Loucy (cell line): Measurements from ENCODE around the gene SON.
"Not testable (repeated sequence)": the region's sequence is repeated elsewhere in the genome, so short reads cannot be mapped to it uniquely, and the experiment has no call there.

Source experiments
- H2AFZ ChIP-seq: fragments of 200-600 bp; sonication (generic); 2 replicates; pipeline ENCODE4 v1.6.0; 2016; ENCODE audit warnings: antibody characterized with exemption, mild to moderate bottlenecking, low read length, moderate library complexity
- H3F3A ChIP-seq: fragments of 200-600 bp; 2 replicates; pipeline ENCODE4 v1.6.0; 2016; ENCODE audit warnings: antibody characterized with exemption, low read depth, mild to moderate bottlenecking
- H3K27me3 ChIP-seq: fragments of 200-600 bp; sonication (generic); 2 replicates; pipeline ENCODE4 v1.6.1; 2014; ENCODE audit warnings: low read length, mild to moderate bottlenecking; ENCODE audit not compliant: insufficient read depth, poor library complexity, severe bottlenecking
- H3K36me3 ChIP-seq: fragments of 200-600 bp; sonication (generic); 2 replicates; pipeline ENCODE4 v1.6.1; 2016; ENCODE audit warnings: low read length; ENCODE audit not compliant: insufficient read depth
- H3K4me1 ChIP-seq: fragments of 200-600 bp; sonication (generic); 2 replicates; pipeline ENCODE4 v1.5.1; 2014; ENCODE audit warnings: low read length, mild to moderate bottlenecking; ENCODE audit not compliant: insufficient read depth, poor library complexity, severe bottlenecking
- H3K4me2 ChIP-seq: fragments of 200-600 bp; sonication (generic); 2 replicates; pipeline ENCODE4 v1.6.0; 2014; ENCODE audit warnings: antibody characterized with exemption, low read length, low read depth, mild to moderate bottlenecking; ENCODE audit not compliant: poor library complexity, severe bottlenecking
- H3K4me3 ChIP-seq: fragments of 200-600 bp; sonication (generic); 2 replicates; pipeline ENCODE4 v1.5.1; 2014; ENCODE audit warnings: low read length, mild to moderate bottlenecking, mixed read lengths; ENCODE audit not compliant: poor library complexity, severe bottlenecking
- H3K79me2 ChIP-seq: fragments of 200-600 bp; sonication (generic); 2 replicates; pipeline ENCODE4 v1.6.1; 2014; ENCODE audit warnings: low read length; ENCODE audit not compliant: insufficient read depth
- H3K9ac ChIP-seq: fragments of 200-600 bp; sonication (generic); 2 replicates; pipeline ENCODE4 v1.6.0; 2014; ENCODE audit warnings: mild to moderate bottlenecking, low read depth, low read length, moderate library complexity; ENCODE audit not compliant: poor library complexity, severe bottlenecking
- H3K9me2 ChIP-seq: fragments of 200-600 bp; sonication (generic); replicated peaks from 2 replicates; pipeline ENCODE4 v1.6.1; 2016; ENCODE audit warnings: low read depth, low read length, mixed read lengths
- H3K9me3 ChIP-seq: fragments of 200-600 bp; sonication (generic); 2 replicates; pipeline ENCODE4 v1.6.1; 2014; ENCODE audit warnings: mild to moderate bottlenecking, antibody characterized with exemption, low read length, low read depth; ENCODE audit not compliant: insufficient read depth
- H4K20me1 ChIP-seq: fragments of 200-600 bp; sonication (generic); 2 replicates; pipeline ENCODE4 v1.6.0; 2014; ENCODE audit warnings: antibody characterized with exemption, low read length, mild to moderate bottlenecking; ENCODE audit not compliant: insufficient read depth, poor library complexity, severe bottlenecking
- EZH2phosphoT487 ChIP-seq: fragments of 200-600 bp; IDR thresholded peaks from 2 replicates; pipeline ENCODE4 v1.6.1; 2018; ENCODE audit warnings: antibody characterized with exemption, mild to moderate bottlenecking, moderate library complexity, borderline replicate concordance
- TF ChIP-seq, protein P1 (sequence below): fragments of 200-600 bp; sonication (generic); conservative IDR thresholded peaks from 2 replicates; pipeline ENCODE4 v1.5.1; 2014; ENCODE audit warnings: mild to moderate bottlenecking, antibody characterized with exemption, low read length

Gene SON

DNA sequence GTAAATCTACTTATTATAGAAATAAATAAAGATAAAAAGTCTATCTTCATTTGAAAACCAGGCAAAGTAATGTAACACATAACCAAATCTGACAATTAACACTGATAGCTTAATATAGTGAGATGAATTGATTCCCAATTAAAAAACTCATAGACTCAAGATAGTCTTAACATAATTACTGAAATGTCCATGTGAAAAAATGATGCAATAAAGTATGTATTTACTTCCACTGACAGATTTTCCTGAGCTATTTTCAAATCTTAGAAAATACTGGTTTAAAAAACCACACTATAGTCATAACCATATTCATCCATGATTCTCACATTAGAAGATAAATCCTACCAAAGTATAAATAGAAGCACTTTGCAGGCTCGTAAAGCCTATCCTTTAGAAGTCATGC is 55.2 kb downstream of the SON start:
- no peak for TF ChIP-seq EZH2phosphoT487
- TF ChIP-seq, protein P1, sequence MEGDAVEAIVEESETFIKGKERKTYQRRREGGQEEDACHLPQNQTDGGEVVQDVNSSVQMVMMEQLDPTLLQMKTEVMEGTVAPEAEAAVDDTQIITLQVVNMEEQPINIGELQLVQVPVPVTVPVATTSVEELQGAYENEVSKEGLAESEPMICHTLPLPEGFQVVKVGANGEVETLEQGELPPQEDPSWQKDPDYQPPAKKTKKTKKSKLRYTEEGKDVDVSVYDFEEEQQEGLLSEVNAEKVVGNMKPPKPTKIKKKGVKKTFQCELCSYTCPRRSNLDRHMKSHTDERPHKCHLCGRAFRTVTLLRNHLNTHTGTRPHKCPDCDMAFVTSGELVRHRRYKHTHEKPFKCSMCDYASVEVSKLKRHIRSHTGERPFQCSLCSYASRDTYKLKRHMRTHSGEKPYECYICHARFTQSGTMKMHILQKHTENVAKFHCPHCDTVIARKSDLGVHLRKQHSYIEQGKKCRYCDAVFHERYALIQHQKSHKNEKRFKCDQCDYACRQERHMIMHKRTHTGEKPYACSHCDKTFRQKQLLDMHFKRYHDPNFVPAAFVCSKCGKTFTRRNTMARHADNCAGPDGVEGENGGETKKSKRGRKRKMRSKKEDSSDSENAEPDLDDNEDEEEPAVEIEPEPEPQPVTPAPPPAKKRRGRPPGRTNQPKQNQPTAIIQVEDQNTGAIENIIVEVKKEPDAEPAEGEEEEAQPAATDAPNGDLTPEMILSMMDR = no peak
- H2AFZ ChIP-seq = no peak overlapping the region
- H3K9me2 ChIP-seq = no peaks in the 10 kb centered on the region
- no peak overlapping the region for H3K4me2 ChIP-seq
- no peaks in the 10 kb centered on the region for H4K20me1 ChIP-seq
- H3K36me3 ChIP-seq = peaks cover 51% of the 10 kb centered on the region; the same call in 1 of the 2 replicates
- H3F3A ChIP-seq = no peaks in the 10 kb centered on the region
- no peak overlapping the region for H3K4me3 ChIP-seq
- no peaks in the 10 kb centered on the region for H3K9me3 ChIP-seq
- no peaks in the 10 kb centered on the region for H3K27me3 ChIP-seq
- H3K79me2 ChIP-seq = no peaks in the 10 kb centered on the region
- no peak overlapping the region for H3K9ac ChIP-seq
- no peaks in the 10 kb centered on the region for H3K4me1 ChIP-seq

DNA sequence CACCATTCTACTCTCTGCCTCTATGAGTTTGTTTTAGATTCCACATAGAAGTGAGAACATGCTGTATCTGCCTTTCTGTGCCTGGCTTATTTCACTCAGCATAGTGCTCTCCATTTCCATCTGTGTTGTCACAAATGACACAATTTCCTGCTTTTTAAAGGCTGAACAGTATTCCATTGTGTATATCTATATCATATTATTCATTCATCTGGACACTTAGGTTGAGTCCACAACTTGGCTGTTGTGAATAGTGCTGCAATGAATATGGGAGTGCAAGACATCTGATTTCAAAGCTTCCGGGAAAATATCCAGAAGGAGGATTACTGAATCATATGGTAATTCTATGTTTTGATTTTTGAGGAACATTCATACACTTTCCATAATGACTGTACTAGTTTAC is 65.7 kb downstream of the SON start:
- TF ChIP-seq EZH2phosphoT487 = no peak
- TF ChIP-seq, protein P1 = no peak

DNA sequence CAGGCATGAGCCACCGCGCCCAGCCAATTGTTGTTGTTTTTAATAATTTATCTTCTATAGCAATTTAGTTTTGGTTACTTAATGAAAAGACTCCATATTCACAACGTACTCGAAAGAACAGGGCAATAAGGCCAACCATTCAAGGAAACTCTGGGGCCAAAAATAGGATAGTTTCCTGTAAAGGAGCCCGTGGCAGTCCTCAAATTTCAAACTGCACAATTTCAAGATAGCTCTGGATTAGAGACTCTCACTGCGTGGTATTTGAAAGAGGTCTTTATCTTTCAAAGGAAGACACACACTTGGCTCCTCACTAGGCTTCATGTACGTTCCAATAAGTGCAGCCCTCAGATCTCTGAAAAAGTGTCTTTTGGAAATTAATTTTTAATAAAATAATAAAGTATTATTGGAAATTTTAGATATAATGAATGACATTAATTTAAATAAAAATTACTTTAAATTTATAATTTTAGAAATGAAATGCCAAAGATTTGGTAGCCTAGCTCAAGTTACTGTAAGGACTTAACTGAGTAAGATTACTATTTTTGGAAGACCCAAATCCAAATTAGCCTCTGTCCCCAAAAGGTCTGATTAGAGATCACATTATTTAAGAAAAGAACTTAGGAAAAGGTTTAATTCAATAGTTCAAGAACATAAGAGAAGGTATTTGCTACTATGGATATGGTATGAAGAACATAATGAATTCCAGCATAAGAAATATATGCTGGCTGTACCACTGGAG is 68.3 kb downstream of the SON start:
- H2AFZ ChIP-seq = no peak overlapping the region
- H3F3A ChIP-seq = no peaks in the 10 kb centered on the region; the same call in 1 of the 2 replicates
- no peaks in the 10 kb centered on the region for H3K4me1 ChIP-seq
- no peak for TF ChIP-seq EZH2phosphoT487
- TF ChIP-seq, protein P1 = no peak
- no peaks in the 10 kb centered on the region for H3K9me3 ChIP-seq
- no peaks in the 10 kb centered on the region for H4K20me1 ChIP-seq
- H3K4me3 ChIP-seq = no peak overlapping the region
- H3K9me2 ChIP-seq = no peaks in the 10 kb centered on the region
- H3K36me3 ChIP-seq = peaks cover 18% of the 10 kb centered on the region; the same call in 1 of the 2 replicates
- no peak overlapping the region for H3K4me2 ChIP-seq
- H3K9ac ChIP-seq = no peak overlapping the region
- H3K27me3 ChIP-seq = no peaks in the 10 kb centered on the region
- H3K79me2 ChIP-seq = no peaks in the 10 kb centered on the region

More for the DNA sequence above, 65.7 kb downstream of the SON start:
- Histone ChIP-seq H3K9me2 (no peaks in the 10 kb centered on the region), H3K4me3 (no peak overlapping the region), H3K9ac (no peak overlapping the region), H3K79me2 (no peaks in the 10 kb centered on the region), H3F3A (no peaks in the 10 kb centered on the region; the same call in 1 of the 2 replicates), H3K4me1 (no peaks in the 10 kb centered on the region), H3K4me2 (no peak overlapping the region), H3K36me3 (peaks cover 21% of the 10 kb centered on the region; the same call in 1 of the 2 replicates), H2AFZ (no peak overlapping the region), H3K27me3 (no peaks in the 10 kb centered on the region), H4K20me1 (no peaks in the 10 kb centered on the region), H3K9me3 (no peaks in the 10 kb centered on the region)

DNA sequence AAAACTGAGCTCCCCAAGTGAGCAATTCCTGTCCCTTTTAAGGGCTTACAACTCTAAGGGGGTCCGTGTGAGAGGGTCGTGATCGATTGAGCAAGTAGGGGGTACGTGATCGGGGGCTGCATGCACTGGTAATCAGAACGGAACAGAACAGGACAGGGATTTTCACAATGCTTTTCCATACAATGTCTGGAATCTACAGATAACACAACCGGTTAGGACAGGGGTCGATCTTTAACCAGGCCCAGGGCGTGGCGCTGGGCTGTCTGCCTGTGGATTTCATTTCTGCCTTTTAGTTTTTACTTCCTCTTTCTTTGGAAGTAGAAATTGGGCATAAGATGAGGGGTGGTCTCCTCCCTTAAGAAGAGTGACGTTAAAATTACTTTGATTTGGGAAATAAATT is 74.7 kb downstream of the SON start:
- not testable (repeated sequence) for H4K20me1 ChIP-seq, H3K9me3 ChIP-seq, H3K4me2 ChIP-seq, H3K9ac ChIP-seq, H3K9me2 ChIP-seq, H3K4me1 ChIP-seq, H3K79me2 ChIP-seq, H3K4me3 ChIP-seq, H3F3A ChIP-seq, H2AFZ ChIP-seq, H3K27me3 ChIP-seq
- H3K36me3 ChIP-seq = peaks cover 37% of the 10 kb centered on the region; the same call in 1 of the 2 replicates
